CD14-positive monocyte (primary cell): ENCODE measurements around the gene ATP11A. TPM values are rescaled to one million over a fixed set of nuclear protein-coding genes. Genes with fewer than 3 reads are reported as not detected.

Experiments
- DNase-seq, 3 donors: peaks; one replicate each; pipeline ENCODE4 v3.0.0-alpha.2; 2011 to 2022
- H2AFZ ChIP-seq: 2 replicates; pipeline ENCODE4 v1.6.0; 2012; ENCODE audit warnings: mild to moderate bottlenecking, low read depth, low read length, inconsistent platforms; ENCODE audit not compliant: insufficient read depth, poor library complexity, severe bottlenecking
- H3K27ac ChIP-seq, 2 donors: 1 replicate in 1 of 2; 2 replicates in 1 of 2; pipeline ENCODE4 v1.5.1; 2012 to 2013; ENCODE audit warnings: low read length in 2 of 2, control low read depth in 1 of 2, inconsistent platforms in 1 of 2, low read depth in 1 of 2, mild to moderate bottlenecking in 1 of 2
- H3K27me3 ChIP-seq, 2 donors: one replicate each; pipeline versions ENCODE4 v1.6.0 to v1.6.1; 2011 to 2013; ENCODE audit warnings: low read length in 2 of 2; ENCODE audit not compliant: control insufficient read depth in 2 of 2, insufficient read depth in 2 of 2
- H3K36me3 ChIP-seq, 2 donors: replicated peaks in 1 of 2; 1 replicate in 1 of 2; 2 replicates in 1 of 2; pipeline versions ENCODE4 v1.5.1 to v1.6.1; 2012 to 2013; ENCODE audit warnings: low read length in 2 of 2, control low read depth in 1 of 2, inconsistent platforms in 1 of 2, mild to moderate bottlenecking in 1 of 2; ENCODE audit not compliant: insufficient read depth in 2 of 2, control insufficient read depth in 1 of 2
- H3K4me1 ChIP-seq, 2 donors: 1 replicate in 1 of 2; 2 replicates in 1 of 2; pipeline versions ENCODE4 v1.5.1 to v1.6.1; 2012 to 2013; ENCODE audit warnings: low read length in 2 of 2, control low read depth in 1 of 2, inconsistent platforms in 1 of 2, mild to moderate bottlenecking in 1 of 2, moderate library complexity in 1 of 2; ENCODE audit not compliant: insufficient read depth in 2 of 2, control insufficient read depth in 1 of 2
- H3K4me2 ChIP-seq: replicated peaks from 2 replicates; pipeline ENCODE3; 2012; ENCODE audit warnings: low read length, moderate library complexity, mild to moderate bottlenecking; ENCODE audit not compliant: poor library complexity, severe bottlenecking; ENCODE audit errors: extremely low read depth
- H3K4me3 ChIP-seq, 3 experiments: fragments of 200-600 bp in 1 of 3; sonication (generic) in 1 of 3; replicated peaks in 1 of 3; 1 replicate in 2 of 3; 2 replicates in 1 of 3; pipeline ENCODE4 v1.5.1; 2011 to 2013; ENCODE audit warnings: low read length in 3 of 3, mild to moderate bottlenecking in 3 of 3, control low read depth in 2 of 3, low read depth in 2 of 3, inconsistent platforms in 1 of 3, moderate library complexity in 1 of 3
- H3K79me2 ChIP-seq: 2 replicates; pipeline ENCODE4 v1.6.0; 2012; ENCODE audit warnings: mild to moderate bottlenecking, control low read depth, inconsistent platforms, low read length, moderate library complexity; ENCODE audit not compliant: insufficient read depth
- H3K9ac ChIP-seq: 2 replicates; pipeline ENCODE4 v1.6.0; 2017; ENCODE audit warnings: low read length, mild to moderate bottlenecking; ENCODE audit not compliant: insufficient read depth, poor library complexity, severe bottlenecking
- H3K9me3 ChIP-seq, 2 donors: replicated peaks in 1 of 2; 1 replicate in 1 of 2; 2 replicates in 1 of 2; pipeline versions ENCODE4 v1.5.1 to v1.6.1; 2012 to 2013; ENCODE audit warnings: low read length in 2 of 2, control low read depth in 1 of 2; ENCODE audit not compliant: control insufficient read depth in 1 of 2, insufficient read depth in 1 of 2
- H4K20me1 ChIP-seq: 2 replicates; pipeline ENCODE4 v1.6.0; 2012; ENCODE audit warnings: mild to moderate bottlenecking, low read length, control low read depth, moderate library complexity; ENCODE audit not compliant: insufficient read depth
- H3K27ac Mint-ChIP-seq, 7 donors: one replicate each; pipeline ENCODE4 v1.8.0; 2020; ENCODE audit warnings: mild to moderate bottlenecking in 7 of 7, mixed read lengths in 7 of 7, moderate library complexity in 6 of 7, inconsistent platforms in 2 of 7
- H3K27me3 Mint-ChIP-seq, 3 donors: one replicate each; pipeline ENCODE4 v1.8.0; 2021 to 2022; ENCODE audit warnings: low read depth in 3 of 3, mild to moderate bottlenecking in 3 of 3, mixed read lengths in 3 of 3, moderate library complexity in 3 of 3, inconsistent platforms in 1 of 3
- H3K36me3 Mint-ChIP-seq, 2 donors: one replicate each; pipeline ENCODE4 v1.8.0; 2020; ENCODE audit warnings: mixed read lengths in 2 of 2, inconsistent platforms in 1 of 2, mild to moderate bottlenecking in 1 of 2
- H3K4me1 Mint-ChIP-seq: one replicate; pipeline ENCODE4 v1.8.0; 2020; ENCODE audit warnings: mild to moderate bottlenecking, mixed read lengths
- H3K4me3 Mint-ChIP-seq, 2 donors: one replicate each; pipeline ENCODE4 v1.8.0; 2020; ENCODE audit warnings: mild to moderate bottlenecking in 2 of 2, mixed read lengths in 2 of 2, moderate library complexity in 1 of 2
- H3K9me3 Mint-ChIP-seq, 7 donors: one replicate each; pipeline ENCODE4 v1.8.0; 2020 to 2022; ENCODE audit warnings: mixed read lengths in 7 of 7, mild to moderate bottlenecking in 6 of 7, moderate library complexity in 6 of 7, inconsistent platforms in 2 of 7
- CTCF ChIP-seq: fragments of 200-600 bp; IDR thresholded peaks from one replicate; pipeline ENCODE4 v1.8.0; 2022; ENCODE audit warnings: antibody characterized with exemption, mild to moderate bottlenecking
- WGBS: methylation state at CpG from one replicate; pipeline ENCODE4 v1.1.5; 2013; ENCODE audit warnings: missing lambda C conversion rate; ENCODE audit not compliant: insufficient coverage; 5-methylcytosine and 5-hydroxymethylcytosine counted together
- intact Hi-C, 2 donors: fragments of 100-400 bp; cut with micrococcal nuclease; formaldehyde crosslinking; loops; one replicate each; pipeline versions ENCODE4 v1.15.0 to v1.15.1; 2023
- polyA plus RNA-seq, 3 donors: library from polyadenylated mRNA; depleted of rRNA in 1 of 3; unstranded in 2 of 3; stranded (reverse) in 1 of 3; fragments of 300-500 nt in 2 of 3; fragments of >200 nt in 1 of 3; fragmentation: Illumina TruSeq in 2 of 3; gene quantifications; 1 replicate in 2 of 3; 2 replicates in 1 of 3; pipeline ENCODE4 v1.2.3, GENCODE V29; 2012 to 2021

The ATP11A gene
- polyA plus RNA-seq, 3 donors: 7.2 to 45.4 (median 7.6) TPM

GRCh38 chr13:112756511-112756966, 66.7 kb downstream of the ATP11A start:
- no peak for DNase-seq
- H3K4me1 ChIP-seq: no peaks in the 10 kb centered on the region

GRCh38 chr13:112756967-112757758, 67.3 kb downstream of the ATP11A start:
- Mint-ChIP-seq H3K36me3 (peaks cover 15 to 41% of the 10 kb centered on the region in 2 donors), H3K4me1 (peaks cover 7% of the 10 kb centered on the region), H3K4me3 (no peak overlapping the region), H3K27ac (peak overlapping the region in 1 of 7 donors; percentile 46), H3K9me3 (no peaks in the 10 kb centered on the region), H3K27me3 (no peaks in the 10 kb centered on the region)
- Histone ChIP-seq H3K27ac (no peak overlapping the region), H4K20me1 (peaks cover 100% of the 10 kb centered on the region), H3K4me2 (no peak overlapping the region), H3K79me2 (peaks cover 91% of the 10 kb centered on the region), H3K4me3 (no peak overlapping the region), H3K27me3 (no peaks in the 10 kb centered on the region), H3K9me3 (no peaks in the 10 kb centered on the region), H2AFZ (no peak overlapping the region), H3K9ac (no peak overlapping the region), H3K36me3 (peaks cover 31 to 60% of the 10 kb centered on the region in 2 donors), H3K4me1 (no peaks in the 10 kb centered on the region)
- no peak for DNase-seq
- WGBS: 94% methylated on average over 7 of the region's 16 CpGs
- intact Hi-C loops: no loop called here
- no peak for TF ChIP-seq CTCF

More at GRCh38 chr13:112756511-112756966, 66.7 kb downstream of the ATP11A start:
- WGBS: 100% methylated on average over 11 of the region's 20 CpGs
- Mint-ChIP-seq H3K9me3 (no peaks in the 10 kb centered on the region), H3K36me3 (peaks cover 21 to 40% of the 10 kb centered on the region in 2 donors), H3K4me3 (no peak overlapping the region), H3K27ac (no peak overlapping the region), H3K4me1 (peaks cover 7% of the 10 kb centered on the region), H3K27me3 (no peaks in the 10 kb centered on the region)
- H3K27ac ChIP-seq: no peak overlapping the region
- H3K9ac ChIP-seq: no peak overlapping the region
- intact Hi-C loops: no loop called here
- peaks cover 100% of the 10 kb centered on the region for H4K20me1 ChIP-seq
- TF ChIP-seq CTCF: no peak
- no peak overlapping the region for H3K4me3 ChIP-seq
- no peak overlapping the region for H2AFZ ChIP-seq
- no peaks in the 10 kb centered on the region for H3K9me3 ChIP-seq
- no peak overlapping the region for H3K4me2 ChIP-seq
- H3K27me3 ChIP-seq: no peaks in the 10 kb centered on the region
- peaks cover 26 to 54% of the 10 kb centered on the region in 2 donors for H3K36me3 ChIP-seq
- H3K79me2 ChIP-seq: peaks cover 91% of the 10 kb centered on the region
